SU-DHL-6 (cell line): ENCODE measurements around the gene CCNL1.

Experiments used
- EZH2phosphoT487 ChIP-seq: fragments of 200-600 bp; sonication (generic), shearing (Covaris generic); conservative IDR thresholded peaks from 2 replicates; pipeline ENCODE4 v1.6.1; 2018; ENCODE audit warnings: mild to moderate bottlenecking, antibody characterized with exemption, low read length, moderate library complexity, mixed read lengths
- TF ChIP-seq, protein P1 (sequence below): fragments of 200-600 bp; sonication (generic); IDR thresholded peaks from one replicate; pipeline ENCODE4 v1.5.1; 2017; ENCODE audit warnings: antibody characterized with exemption, mild to moderate bottlenecking, low read length, moderate library complexity; ENCODE audit not compliant: insufficient read depth, poor library complexity, severe bottlenecking

DNA sequence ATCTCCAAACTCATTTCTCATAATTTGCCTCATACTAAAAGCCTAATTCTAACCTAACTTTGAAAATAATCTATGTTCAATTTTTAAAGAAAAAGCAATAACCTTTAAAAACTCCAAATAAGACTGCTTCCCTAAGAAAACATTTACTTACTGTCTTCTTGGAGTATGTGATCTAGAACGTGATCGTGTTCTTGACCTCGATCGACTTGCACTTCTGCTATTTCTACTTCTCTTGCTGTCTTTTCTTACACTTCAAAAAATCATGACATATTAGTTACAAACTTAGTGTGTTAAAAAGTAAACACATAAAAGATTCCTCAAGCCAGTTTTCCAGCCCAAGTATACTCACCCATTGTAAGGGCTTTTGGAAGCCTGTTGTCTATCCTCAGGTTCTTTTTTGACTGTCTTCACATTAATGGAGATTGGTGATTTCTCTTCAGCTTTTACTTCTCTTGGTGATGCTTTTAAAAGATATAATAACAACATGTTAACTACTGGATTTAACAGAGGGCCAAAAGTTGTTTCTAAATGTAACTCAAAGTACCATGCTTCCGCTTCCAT is 10.7 kb downstream of the CCNL1 start:
- TF ChIP-seq, protein P1, sequence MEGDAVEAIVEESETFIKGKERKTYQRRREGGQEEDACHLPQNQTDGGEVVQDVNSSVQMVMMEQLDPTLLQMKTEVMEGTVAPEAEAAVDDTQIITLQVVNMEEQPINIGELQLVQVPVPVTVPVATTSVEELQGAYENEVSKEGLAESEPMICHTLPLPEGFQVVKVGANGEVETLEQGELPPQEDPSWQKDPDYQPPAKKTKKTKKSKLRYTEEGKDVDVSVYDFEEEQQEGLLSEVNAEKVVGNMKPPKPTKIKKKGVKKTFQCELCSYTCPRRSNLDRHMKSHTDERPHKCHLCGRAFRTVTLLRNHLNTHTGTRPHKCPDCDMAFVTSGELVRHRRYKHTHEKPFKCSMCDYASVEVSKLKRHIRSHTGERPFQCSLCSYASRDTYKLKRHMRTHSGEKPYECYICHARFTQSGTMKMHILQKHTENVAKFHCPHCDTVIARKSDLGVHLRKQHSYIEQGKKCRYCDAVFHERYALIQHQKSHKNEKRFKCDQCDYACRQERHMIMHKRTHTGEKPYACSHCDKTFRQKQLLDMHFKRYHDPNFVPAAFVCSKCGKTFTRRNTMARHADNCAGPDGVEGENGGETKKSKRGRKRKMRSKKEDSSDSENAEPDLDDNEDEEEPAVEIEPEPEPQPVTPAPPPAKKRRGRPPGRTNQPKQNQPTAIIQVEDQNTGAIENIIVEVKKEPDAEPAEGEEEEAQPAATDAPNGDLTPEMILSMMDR, result no peak
- no peak for TF ChIP-seq EZH2phosphoT487
